H1 (cell line): ENCODE data around the gene SYTL2. TPM values are rescaled to one million over a fixed set of nuclear protein-coding genes. Genes with fewer than 3 reads are reported as not detected.

Source experiments
- FOSL1 ChIP-seq: IDR thresholded peaks from 2 replicates; pipeline ENCODE4 v1.6.1; 2011; ENCODE audit warnings: mild to moderate bottlenecking, low read depth, low read length, moderate library complexity; ENCODE audit not compliant: insufficient read depth
- RBBP5 ChIP-seq: IDR thresholded peaks from 2 replicates; pipeline ENCODE4 v1.7.1; 2012; ENCODE audit warnings: low read depth, mild to moderate bottlenecking, inconsistent platforms, low read length, moderate library complexity, borderline replicate concordance
- polyA plus RNA-seq, 7 experiments: library from polyadenylated mRNA; depleted of rRNA in 3 of 7; stranded (reverse) in 5 of 7; unstranded in 2 of 7; fragments of >200 nt in 5 of 7; fragments of 200-250 nt in 2 of 7; gene quantifications; 1 replicate in 5 of 7; 2 replicates in 1 of 7; 4 replicates in 1 of 7; pipeline versions ENCODE4 v1.2.1 to v1.2.3, GENCODE V29; 2011 to 2013; ENCODE audit warnings: missing spikeins in 2 of 7, mixed read lengths in 2 of 7
- total RNA-seq: library from RNA; stranded (reverse); fragmentation: NEBNext Ultra II Directional; extraction: Animal tissue kit (Norgen Biotek cat#: 25700); gene quantifications from 2 replicates; pipeline ENCODE4 v1.2.1, GENCODE V29; 2021

The SYTL2 gene
- total and polyA plus RNA-seq, 2 of the 8 experiments (the other 6 are each of a cell fraction or from before 2014, with no cell fraction given) = 1.3 to 9.1 TPM

DNA sequence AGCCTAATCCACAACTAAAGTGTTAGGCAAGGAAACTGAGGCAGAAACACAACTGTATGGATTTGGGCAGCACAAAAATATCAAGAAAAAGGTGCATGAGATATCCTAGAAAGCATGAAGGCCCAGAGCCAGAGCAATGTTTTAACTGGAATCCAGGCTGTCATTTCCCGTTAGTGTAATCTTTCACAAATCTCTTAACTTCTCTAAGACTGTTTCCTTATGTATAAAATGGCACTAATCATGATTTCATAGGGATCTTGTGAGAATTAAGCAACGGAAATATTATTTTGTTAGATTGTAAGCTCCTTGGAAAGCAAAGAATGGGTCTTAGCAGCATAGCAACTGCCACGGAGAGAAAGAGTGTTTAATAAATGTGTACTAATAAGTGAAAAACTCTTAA lies 14.7 kb upstream of the SYTL2 start (continued):
- TF ChIP-seq RBBP5 (no peak), FOSL1 (no peak)
